RPMI7951 (cell line): ENCODE data around the gene GRIK2. TPM values are rescaled to one million over a fixed set of nuclear protein-coding genes. Genes with fewer than 3 reads are reported as not detected.
"Not testable (repeated sequence)": the region's sequence is repeated elsewhere in the genome, so short reads cannot be mapped to it uniquely, and the experiment has no call there.

ENCODE experiments used
- DNase-seq: peaks from one replicate; pipeline ENCODE4 v3.0.0-alpha.2; 2012; ENCODE audit warnings: low read depth
- total RNA-seq: library from RNA; depleted of rRNA; stranded (reverse); fragments of >200 nt; shearing (Covaris generic); gene quantifications from 2 replicates; pipeline ENCODE4 v1.2.3, GENCODE V29; 2014

Gene GRIK2
- total RNA-seq, 1 experiment from 2014 or later, result 2.0 TPM

DNA sequence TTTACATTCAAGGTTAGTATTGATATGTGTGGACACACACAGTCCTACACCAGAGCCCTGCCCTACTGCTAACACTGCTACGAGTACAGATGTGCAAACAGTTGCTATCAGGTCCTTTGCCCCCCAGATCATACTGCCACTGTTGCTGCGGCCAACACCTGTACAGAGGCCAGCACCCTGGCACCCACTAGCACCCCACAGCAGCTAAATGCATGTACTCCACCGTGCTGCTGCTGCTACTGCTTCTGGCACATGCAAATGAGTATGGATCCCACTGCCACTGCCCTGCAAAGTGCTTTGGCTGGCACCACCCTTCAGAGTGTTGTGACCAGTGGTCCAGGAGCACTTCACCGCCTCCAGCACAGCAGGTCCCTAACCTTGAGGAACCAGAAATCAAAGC lies 621.9 kb downstream of the GRIK2 start:
- no peak for DNase-seq

DNA sequence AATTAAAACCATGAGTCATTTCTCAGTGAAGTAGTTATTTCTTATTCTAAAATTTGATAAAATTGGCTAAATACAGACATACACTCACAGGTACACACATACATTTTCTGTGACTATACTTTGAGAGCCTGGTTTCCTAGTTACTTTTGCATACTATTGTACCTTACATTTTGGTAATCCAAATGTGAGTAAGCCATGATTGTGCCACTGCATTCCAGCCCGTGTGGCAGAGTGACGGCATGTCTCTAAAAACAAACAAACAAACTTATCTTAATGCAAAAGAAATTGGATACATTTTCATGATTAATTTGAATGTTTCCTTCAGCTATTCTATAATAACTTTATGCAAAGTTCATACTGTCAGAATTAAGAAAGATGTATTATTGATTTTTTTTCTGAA lies 628.8 kb downstream of the GRIK2 start:
- DNase-seq, result no peak

DNA sequence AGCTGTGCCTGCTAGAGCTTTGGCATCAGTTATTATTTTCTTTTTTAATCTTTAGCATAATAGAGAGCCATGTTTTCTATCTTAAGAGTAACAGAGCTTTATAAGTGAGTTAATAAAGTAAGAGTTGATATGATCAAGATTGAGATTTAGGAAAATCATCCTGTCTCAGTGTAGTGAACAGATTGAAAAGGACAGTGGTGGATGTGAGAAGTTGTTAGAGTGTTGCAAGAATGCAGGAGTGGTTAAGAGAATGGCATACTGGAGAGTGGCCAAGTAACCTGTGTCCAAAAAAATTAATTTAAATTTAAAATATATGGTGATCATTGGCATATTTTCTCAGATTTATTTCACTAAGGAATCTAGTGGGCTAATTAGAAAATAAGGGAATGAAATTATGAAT lies 629.3 kb downstream of the GRIK2 start:
- no peak for DNase-seq

DNA sequence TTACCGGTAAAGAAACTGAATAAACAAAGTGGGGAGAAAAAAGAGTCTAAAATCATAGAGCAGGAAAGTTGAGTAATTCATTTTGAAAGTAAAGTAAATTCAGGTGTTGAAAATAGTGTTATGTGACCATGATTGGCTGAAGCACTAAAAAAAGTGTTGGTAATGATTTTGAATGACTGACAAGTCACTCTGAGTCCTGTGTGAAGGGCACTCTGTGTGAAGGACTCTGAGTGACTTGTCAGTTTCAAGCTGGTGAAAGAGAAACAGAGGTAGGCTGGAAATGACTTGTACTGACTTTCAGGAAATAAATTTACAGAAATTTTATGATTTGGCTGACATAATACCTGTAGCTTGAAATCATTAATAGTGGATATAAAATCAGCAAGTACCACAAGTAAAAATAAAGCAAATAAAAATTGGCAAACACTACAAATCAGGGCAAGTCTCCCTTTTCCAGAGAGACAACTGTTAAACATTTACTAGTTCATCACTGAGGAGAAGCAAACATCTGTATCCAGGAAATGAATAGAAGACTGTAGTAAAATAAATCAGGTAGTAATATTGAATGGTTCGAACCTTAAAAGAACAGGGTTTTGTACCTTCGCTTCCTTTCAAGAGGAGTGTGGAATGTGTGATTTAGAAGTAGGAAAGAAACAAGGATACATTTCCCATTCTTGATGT lies 630.6 kb downstream of the GRIK2 start:
- no peak for DNase-seq

DNA sequence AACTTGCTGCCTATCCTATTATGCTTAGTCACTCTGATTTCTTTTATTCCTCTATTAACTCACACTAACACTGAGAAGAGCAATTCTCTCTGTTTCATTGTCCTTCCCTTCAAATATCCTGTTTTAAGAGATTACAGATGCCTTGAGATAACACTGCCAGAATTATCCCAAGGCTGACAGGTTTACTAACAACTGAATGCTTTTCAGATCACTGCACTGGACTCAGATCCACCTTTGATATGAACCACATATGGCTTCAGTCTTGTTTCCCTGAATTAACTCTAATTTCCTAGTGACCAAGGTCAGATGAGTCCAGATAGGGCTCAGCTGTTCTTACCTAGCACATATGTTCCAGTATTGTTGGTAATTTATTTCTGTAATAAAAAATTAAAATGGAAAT lies 633.1 kb downstream of the GRIK2 start:
- DNase-seq, result no peak

DNA sequence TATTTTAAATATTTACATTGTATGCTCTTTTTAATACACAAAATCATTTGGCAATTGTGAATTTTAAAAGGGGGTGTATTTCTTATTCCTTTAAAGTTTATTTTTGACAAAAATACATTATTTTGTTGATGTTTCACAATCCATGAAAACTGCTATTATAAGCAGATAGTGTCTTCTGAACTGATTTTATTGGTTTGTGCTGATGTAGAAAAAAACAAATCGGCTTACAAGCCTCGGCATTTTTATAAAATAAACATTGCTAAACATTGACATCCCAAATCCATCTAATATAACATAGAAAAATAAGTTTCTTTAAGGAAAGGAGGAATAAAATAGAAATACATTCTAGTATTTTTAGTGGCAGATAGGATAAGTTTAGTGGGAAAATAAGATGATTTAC lies 634.7 kb downstream of the GRIK2 start:
- DNase-seq, result no peak

DNA sequence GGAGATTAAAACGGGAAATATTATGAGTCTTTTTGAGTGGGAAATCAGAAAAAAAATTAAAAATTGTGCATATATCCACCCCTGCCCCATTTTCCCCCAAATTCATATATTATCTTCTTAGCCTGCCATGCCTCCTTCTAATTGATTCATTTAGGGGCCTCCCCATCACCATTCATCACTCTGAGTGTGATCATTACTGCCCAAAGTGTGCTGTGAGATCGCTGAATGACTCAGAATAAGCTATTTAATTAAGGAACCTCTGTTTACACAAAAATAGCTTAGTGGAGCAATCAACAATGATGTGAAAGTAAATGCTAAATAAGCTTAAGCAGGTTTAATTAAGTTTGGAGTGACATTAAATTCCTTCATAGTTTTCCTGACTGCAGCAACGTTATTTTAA lies 645.5 kb downstream of the GRIK2 start:
- DNase-seq, result no peak

DNA sequence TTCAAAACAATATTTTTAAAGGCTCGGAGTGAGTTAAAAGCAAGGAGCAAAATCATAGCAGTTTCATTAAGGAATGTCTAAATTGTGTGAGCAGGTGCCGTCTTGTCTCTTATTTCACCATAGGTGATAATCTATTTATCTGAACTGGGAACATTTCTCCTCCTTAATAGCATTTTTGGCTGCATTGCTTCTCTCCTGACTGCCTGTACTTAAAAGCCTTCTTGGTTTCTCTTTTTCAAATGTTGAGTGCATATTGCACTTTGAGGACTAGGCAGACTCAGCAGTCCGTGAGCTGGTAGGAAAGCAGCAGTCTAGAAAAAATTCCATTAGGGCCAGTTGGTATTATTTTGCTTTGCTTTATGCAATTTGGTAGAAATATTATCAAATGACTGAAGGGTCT lies 645.9 kb downstream of the GRIK2 start:
- DNase-seq, result no peak

DNA sequence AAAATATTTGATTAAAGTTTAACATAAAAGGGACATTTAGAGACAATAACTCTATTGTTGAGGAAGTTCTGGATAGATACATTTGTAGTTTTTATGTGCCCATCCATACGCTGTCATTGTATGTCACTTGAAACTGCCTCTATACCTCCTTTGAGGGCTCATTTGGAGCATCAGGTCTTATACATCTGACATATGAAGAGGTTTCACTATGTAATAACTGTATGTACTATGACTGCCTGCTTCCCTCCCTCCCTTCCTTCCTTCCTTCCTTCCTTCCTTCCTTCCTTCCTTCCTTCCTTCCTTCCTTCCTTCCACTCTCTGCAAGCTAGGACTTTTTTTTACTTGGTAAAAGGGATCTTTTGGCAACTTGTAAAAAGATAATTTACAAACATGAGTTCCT lies 657.5 kb downstream of the GRIK2 start:
- no peak for DNase-seq

DNA sequence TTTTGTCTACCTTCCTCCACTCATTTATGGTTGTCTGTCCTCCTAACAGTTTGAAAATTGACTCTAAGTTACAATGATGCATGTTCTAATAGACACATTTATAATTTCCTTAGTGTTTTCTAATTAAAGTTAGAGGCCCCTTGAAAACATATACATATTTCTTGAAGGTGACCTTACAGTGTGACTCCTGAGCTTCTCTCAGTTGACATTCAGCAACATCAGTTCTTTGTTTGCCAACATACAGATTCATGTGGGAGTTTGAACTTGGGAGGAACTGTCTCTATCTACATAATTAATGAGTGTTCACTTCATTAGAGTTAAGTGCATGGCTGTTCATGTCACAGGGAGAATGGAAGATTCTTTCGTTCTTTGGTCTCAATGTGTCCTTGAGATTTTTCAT lies 658.2 kb downstream of the GRIK2 start:
- no peak for DNase-seq

DNA sequence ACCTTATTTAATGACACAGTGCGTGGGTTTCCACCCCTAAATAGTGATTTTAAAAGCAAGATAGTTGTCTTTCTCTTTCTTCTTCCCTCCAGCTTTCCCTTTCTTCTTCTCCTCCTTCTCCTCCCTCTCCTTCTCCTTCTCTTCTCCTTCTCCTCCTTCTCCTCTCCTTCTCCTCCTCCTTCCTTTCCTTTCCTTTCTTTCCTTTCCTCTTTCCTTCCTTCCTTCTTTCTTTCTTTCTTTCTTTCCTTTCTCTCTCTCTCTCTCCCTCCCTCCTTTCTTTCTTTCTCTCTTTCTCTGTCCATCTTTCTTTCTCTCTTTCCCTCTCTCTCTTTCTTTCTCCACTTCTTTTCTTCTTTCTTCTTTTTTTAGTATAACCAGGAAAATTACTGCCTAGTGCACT lies 670.6 kb downstream of the GRIK2 start:
- DNase-seq, result no peak

DNA sequence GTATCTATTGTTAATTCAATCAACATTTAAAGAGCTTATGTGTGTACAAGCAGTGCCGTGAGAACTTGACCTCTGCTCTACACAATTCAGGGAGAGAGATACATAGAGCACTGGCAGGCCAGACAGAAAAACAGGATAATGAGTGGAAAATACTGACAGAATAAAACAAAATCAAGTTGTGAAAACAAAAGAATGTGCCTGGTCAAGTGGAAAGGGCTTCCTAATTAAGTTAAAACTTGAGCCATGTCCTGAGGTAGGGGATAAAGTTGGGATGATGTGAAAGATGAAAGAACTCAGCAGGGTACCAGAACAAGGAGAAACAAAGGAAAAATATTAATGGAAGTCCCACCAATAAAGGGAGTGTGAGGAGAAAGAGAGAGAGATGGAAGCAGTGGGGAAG lies 672.8 kb downstream of the GRIK2 start:
- no peak for DNase-seq

DNA sequence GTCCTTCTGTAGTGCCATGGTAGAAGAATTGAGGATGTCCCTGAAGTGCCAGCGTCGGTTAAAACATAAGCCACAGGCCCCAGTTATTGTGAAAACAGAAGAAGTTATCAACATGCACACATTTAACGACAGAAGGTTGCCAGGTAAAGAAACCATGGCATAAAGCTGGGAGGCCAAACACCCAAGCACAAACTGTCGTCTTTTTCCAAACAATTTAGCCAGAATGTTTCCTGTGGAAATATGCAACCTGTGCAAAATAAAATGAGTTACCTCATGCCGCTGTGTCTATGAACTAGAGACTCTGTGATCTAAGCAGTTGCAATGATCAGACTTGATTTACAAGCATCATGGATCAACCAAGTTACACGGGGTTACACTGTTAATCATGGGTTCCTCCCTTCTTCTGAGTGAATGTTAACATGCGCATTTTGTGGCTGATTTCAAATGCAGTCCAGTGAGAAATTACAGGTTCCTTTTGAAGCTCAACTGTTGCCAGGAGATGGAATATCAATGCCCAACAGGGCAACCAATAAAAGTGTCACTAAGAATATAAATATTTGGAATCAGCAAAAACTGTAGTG lies 674.9 kb downstream of the GRIK2 start:
- no peak for DNase-seq

DNA sequence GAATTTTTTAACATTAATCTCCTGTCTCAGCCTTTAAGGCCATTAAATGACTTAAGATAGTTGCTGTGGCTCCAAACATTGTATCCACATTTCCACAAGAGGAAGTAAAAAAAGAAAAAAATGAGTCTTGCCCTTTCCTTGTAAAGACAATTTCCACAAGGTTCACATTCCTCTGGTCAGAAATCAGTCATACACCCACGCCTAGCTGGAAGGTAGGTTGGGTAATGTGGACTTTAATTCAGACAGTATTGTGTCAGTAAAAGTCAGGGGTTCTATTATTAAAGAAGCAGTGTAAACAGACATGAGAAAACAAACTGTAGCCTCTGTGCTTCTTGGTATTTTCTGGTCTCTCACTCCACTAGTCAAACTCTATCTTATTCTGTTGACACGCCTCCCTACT lies 682.0 kb downstream of the GRIK2 start:
- DNase-seq, result no peak

DNA sequence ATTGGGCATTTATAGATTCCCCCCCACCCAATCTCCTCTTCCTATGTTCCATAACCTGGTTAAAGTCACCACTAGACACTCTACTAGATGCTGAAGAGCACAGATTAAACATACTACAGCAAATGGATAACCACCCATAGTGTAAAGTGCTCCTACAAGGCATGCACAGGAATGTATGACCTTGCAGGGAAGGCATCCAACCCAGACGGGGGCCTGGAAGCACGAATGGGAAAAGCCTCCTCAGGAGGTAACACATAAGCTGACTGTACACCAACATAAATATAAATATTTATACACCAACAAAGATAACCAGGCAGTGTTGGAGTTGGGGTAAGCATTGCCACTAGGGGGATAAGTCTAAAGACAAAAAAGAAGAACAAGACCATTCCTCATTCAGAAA lies 691.7 kb downstream of the GRIK2 start:
- DNase-seq, result no peak

DNA sequence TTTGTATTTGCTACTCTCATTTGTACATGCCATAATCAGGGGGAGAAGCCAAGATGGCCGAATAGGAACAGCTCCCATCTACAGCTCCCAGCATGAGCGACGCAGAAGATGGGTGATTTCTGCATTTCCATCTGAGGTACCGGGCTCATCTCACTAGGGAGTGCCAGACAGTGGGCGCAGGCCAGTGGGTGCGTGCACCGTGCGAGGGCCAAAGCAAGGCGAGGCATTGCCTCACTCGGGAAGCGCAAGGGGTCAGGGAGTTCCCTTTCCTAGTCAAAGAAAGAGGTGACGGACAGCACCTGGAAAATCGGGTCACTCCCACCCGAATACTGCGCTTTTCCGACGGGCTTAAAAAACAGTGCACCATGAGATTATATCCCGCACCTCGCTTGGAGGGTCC lies 694.7 kb downstream of the GRIK2 start:
- DNase-seq, result not testable (repeated sequence)

DNA sequence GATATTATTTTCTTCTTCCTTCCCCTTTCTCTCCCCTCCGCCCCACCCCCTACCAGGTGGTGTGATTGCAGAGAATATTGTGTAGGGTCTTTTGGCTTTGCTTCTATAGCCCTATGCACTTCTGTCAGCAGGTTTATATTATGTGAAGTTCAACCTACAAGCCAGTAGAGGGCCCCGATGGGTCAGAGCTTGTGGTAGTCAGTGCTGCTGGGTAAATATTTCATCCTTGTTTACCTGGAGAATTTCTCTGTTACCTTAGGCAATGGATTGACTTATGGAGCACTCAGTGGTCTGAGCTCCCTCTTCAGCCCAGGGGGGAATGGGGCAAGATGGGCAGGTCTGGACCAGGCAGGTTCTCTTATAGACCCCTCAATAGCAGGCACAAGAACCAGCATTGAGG lies 720.9 kb downstream of the GRIK2 start:
- DNase-seq, result no peak

DNA sequence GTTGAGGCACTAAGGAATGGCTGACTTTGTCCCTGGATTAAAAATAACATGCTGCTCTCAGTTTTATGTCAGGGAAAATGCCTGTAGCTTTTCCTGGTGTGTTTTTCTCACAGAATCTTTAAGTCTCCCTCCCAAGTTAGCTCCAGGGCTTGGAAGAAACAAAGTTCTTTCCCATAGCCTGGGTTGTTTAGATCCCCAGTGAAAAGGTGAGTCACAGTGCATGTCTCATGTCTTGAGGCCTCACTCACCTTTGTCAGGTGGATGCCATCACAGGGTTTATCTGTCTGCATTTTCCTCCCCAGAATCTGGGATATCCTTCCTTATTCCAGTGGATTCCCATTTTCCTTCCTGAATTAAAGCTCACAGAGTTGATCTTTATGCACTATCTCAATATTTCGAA lies 722.4 kb downstream of the GRIK2 start:
- DNase-seq, result no peak

DNA sequence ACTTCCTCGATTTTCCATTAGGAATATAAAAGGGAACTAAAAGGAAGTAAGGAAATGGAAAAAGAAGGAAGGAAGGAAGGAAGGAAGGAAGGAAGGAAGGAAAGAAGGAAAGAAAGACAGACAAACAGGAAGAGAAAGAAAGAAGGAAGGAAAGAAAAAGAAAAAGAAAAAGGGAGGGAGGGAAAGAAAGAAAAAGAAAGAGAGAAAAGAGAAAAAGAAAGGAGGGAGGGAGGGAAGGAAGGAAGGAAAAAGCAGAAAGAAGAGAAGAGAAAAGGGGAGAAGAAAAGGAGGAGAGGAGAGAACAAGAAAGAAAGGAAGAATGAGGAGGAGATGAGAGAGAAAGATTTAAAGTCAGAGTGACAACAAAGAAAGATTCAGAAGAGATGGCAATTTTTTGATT lies 724.5 kb downstream of the GRIK2 start:
- no peak for DNase-seq
